ENCODE data around the gene ZNF132. TPM values are rescaled to one million over a fixed set of nuclear protein-coding genes. Genes with fewer than 3 reads are reported as not detected.
A peak's percentile ranks its signal among the peaks of the same experiment; 100 is the strongest.

Gene ZNF132
- total RNA-seq, 1 donor from 2014 or later = 3.5 TPM

DNA sequence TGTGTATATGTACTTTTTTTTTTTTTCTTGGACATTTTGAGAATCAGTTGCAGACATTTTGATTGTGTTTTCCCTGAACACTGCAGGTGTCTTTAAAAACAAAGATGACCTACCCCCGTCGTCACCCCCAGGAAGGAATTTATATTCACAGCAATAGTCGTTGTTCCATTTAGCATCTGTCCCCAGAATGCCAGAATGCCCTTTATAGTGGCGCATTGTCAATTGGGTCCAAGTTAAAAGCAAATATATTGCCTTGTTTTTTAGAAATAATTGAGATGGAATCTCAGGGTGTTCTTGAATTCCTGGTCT lies 46.3 kb downstream of the ZNF132 start:
- Mint-ChIP-seq H3K9me3 (ENCODE audit: low read depth) (no peaks in the 10 kb centered on the region), H3K4me1 (ENCODE audit: low read depth) (peaks cover 8% of the 10 kb centered on the region), H3K27ac (peak overlapping the region; percentile 45), H3K36me3 (ENCODE audit: insufficient read depth) (peaks cover 29% of the 10 kb centered on the region), H3K27me3 (peaks cover 20% of the 10 kb centered on the region), H3K4me3 (ENCODE audit: low read depth) (no peak overlapping the region)
- no peak for DNase-seq (ENCODE audit: low spot score, unreplicated experiment)
- TF ChIP-seq, protein P1, sequence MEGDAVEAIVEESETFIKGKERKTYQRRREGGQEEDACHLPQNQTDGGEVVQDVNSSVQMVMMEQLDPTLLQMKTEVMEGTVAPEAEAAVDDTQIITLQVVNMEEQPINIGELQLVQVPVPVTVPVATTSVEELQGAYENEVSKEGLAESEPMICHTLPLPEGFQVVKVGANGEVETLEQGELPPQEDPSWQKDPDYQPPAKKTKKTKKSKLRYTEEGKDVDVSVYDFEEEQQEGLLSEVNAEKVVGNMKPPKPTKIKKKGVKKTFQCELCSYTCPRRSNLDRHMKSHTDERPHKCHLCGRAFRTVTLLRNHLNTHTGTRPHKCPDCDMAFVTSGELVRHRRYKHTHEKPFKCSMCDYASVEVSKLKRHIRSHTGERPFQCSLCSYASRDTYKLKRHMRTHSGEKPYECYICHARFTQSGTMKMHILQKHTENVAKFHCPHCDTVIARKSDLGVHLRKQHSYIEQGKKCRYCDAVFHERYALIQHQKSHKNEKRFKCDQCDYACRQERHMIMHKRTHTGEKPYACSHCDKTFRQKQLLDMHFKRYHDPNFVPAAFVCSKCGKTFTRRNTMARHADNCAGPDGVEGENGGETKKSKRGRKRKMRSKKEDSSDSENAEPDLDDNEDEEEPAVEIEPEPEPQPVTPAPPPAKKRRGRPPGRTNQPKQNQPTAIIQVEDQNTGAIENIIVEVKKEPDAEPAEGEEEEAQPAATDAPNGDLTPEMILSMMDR (IDR thresholded peaks at IDR 0.05; ENCODE audit: unreplicated experiment) = no peak

- no peak for DNase-seq (ENCODE audit: low spot score, unreplicated experiment)
- H3K36me3 Mint-ChIP-seq (ENCODE audit: insufficient read depth) = peaks cover 30% of the 10 kb centered on the region
- peak overlapping the region; percentile 45 for H3K27ac Mint-ChIP-seq
- TF ChIP-seq, protein P1 (IDR thresholded peaks at IDR 0.05; ENCODE audit: unreplicated experiment) = no peak
- peaks cover 18% of the 10 kb centered on the region for H3K27me3 Mint-ChIP-seq
- peaks cover 8% of the 10 kb centered on the region for H3K4me1 Mint-ChIP-seq (ENCODE audit: low read depth)
- no peak overlapping the region for H3K4me3 Mint-ChIP-seq (ENCODE audit: low read depth)
- no peaks in the 10 kb centered on the region for H3K9me3 Mint-ChIP-seq (ENCODE audit: low read depth)
These were observed 46.8 kb downstream of the ZNF132 start for GRCh38 chr19:58392945-58393724.

GRCh38 chr19:58388175-58388526 lies 51.8 kb downstream of the ZNF132 start:
- Mint-ChIP-seq H3K4me1 (ENCODE audit: low read depth) (peaks cover 14% of the 10 kb centered on the region), H3K36me3 (ENCODE audit: insufficient read depth) (peaks cover 16% of the 10 kb centered on the region), H3K27ac (peak overlapping the region; percentile 86), H3K4me3 (ENCODE audit: low read depth) (peak overlapping the region; percentile 95), H3K9me3 (ENCODE audit: low read depth) (no peaks in the 10 kb centered on the region), H3K27me3 (no peaks in the 10 kb centered on the region)
- TF ChIP-seq, protein P1 (IDR thresholded peaks at IDR 0.05; ENCODE audit: unreplicated experiment) = no peak
- no peak for DNase-seq (ENCODE audit: low spot score, unreplicated experiment)

DNA sequence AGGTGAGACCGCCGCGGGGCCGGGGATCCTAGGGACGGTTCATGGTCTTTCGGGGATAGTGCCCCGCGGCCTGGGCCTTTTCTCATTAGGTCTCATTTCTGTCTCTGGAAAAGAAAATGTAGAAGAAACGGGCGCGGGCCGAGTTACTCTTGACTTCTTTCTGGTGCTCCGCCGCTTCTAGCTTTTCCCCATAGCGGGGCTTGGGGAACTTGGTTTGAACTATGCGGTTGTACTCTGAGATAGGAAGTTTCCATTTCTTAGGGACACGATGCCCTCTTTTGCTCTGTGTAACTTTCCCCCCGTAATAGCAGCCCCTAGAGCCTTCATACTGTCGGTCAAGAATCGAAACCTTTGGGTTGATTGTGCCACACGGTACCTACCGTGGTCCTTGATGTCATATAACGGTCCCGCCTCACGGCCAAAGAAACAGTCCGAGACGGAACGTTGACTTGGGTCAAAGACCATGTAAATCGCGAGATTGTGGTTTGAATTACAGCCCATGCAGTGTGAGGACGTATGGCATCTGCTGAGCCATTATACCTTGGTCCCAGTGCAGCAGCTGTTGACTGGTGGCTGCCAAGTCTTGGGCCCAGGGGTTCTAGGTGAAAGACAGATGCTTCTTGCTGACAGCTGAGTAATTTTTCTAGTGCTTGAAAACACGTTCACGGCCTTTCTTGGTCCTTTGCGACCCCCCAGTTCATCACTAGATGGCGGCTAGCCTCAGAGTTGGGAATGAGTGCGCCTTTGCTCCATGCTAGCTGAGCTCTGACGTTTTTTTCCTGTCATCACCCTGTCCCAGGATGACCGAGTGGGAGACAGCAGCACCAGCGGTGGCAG lies 52.4 kb downstream of the ZNF132 start:
- Mint-ChIP-seq H3K4me1 (ENCODE audit: low read depth) (peaks cover 14% of the 10 kb centered on the region), H3K27me3 (no peaks in the 10 kb centered on the region), H3K36me3 (ENCODE audit: insufficient read depth) (peaks cover 12% of the 10 kb centered on the region), H3K9me3 (ENCODE audit: low read depth) (no peaks in the 10 kb centered on the region), H3K27ac (peak overlapping the region; percentile 99), H3K4me3 (ENCODE audit: low read depth) (peak overlapping the region; percentile 95)
- TF ChIP-seq, protein P1 (IDR thresholded peaks at IDR 0.05; ENCODE audit: unreplicated experiment) = no peak
- no peak for DNase-seq (ENCODE audit: low spot score, unreplicated experiment)

- Mint-ChIP-seq H3K36me3 (ENCODE audit: insufficient read depth) (peaks cover 12% of the 10 kb centered on the region), H3K4me3 (ENCODE audit: low read depth) (peak within 1 kb of the TSS; percentile 95), H3K9me3 (ENCODE audit: low read depth) (no peaks in the 10 kb centered on the region), H3K4me1 (ENCODE audit: low read depth) (peaks cover 18% of the 10 kb centered on the region), H3K27me3 (no peaks in the 10 kb centered on the region), H3K27ac (peak within 1 kb of the TSS; percentile 99)
- DNase-seq (ENCODE audit: low spot score, unreplicated experiment) = peak; percentile 86
- TF ChIP-seq, protein P1 (IDR thresholded peaks at IDR 0.05; ENCODE audit: unreplicated experiment) = no peak
These were observed 53.2 kb downstream of the ZNF132 start, which contains the start of gene RPS5 for GRCh38 chr19:58386576-58387337. Gene RPS5 (plus strand): TSS chr19:58387269. CDS start chr19:58388138, 869 bp downstream.
